HepG2 (cell line): ENCODE results near the gene CACNA1C. TPM values are rescaled to one million over a fixed set of nuclear protein-coding genes. Genes with fewer than 3 reads are reported as not detected.

Experiments
- ATAC-seq: fragments of 200-7000 bp; cut with Tn5 transposase; 3 replicates; pipeline ENCODE4 v1.9.1; 2020; ENCODE audit warnings: mild to moderate bottlenecking, moderate library complexity
- BruUV-seq: library from RNA; stranded (reverse); fragments of 400-500 nt; replicated peaks from 2 replicates; lab custom pipeline; 2021; lab: Mats Ljungman, UMichigan
- CTCF ChIA-PET: fragments of 300-600 bp; formaldehyde crosslinking; extraction: SDS; loops from one replicate; lab custom pipeline; 2021; ENCODE audit warnings: low total read pairs, inconsistent platforms, low intra/inter-chr PET ratio; lab: Yijun Ruan, JAX
- POLR2A ChIA-PET: fragments of 350-600 bp; sonication (Branson Sonifier 250); formaldehyde crosslinking; loops from one replicate; lab custom pipeline; 2020; ENCODE audit warnings: antibody characterized with exemption, inconsistent platforms; lab: Yijun Ruan, JAX
- DNase-seq: peaks from one replicate; pipeline ENCODE4 v3.0.0-alpha.2; 2015; ENCODE audit warnings: low spot score
- FAIRE-seq: peaks from 3 replicates; lab custom pipeline; 2011; peaks lifted over from hg19 to GRCh38; lab: Jason Lieb, UNC
- H2AFZ ChIP-seq: one replicate; pipeline ENCODE4 v1.6.1; 2011; ENCODE audit warnings: low read length, inconsistent platforms
- H3K27ac ChIP-seq: fragments of 300-600 bp; 3 replicates; pipeline ENCODE4 v1.8.0; 2011; ENCODE audit warnings: mixed run types, mild to moderate bottlenecking, mixed read lengths, low read length, inconsistent platforms; ENCODE audit not compliant: insufficient read depth; ENCODE audit errors: extremely low read length
- H3K27me3 ChIP-seq, 2 experiments: fragments of 200-600 bp in 1 of 2; 2 replicates in 1 of 2; 3 replicates in 1 of 2; pipeline versions ENCODE4 v1.6.0 to v1.8.0; 2011; ENCODE audit warnings: low read length in 2 of 2, mild to moderate bottlenecking in 2 of 2, moderate library complexity in 2 of 2, inconsistent platforms in 1 of 2; ENCODE audit not compliant: insufficient read depth in 2 of 2, control insufficient read depth in 1 of 2
- H3K36me3 ChIP-seq, 2 experiments: fragments of 200-600 bp in 1 of 2; replicated peaks in 1 of 2; 2 replicates in 1 of 2; 3 replicates in 1 of 2; pipeline versions ENCODE4 v1.5.1 to v1.8.0; 2011; ENCODE audit warnings: low read length in 2 of 2, inconsistent platforms in 1 of 2; ENCODE audit not compliant: insufficient read depth in 2 of 2, control insufficient read depth in 1 of 2
- H3K4me1 ChIP-seq: 2 replicates; pipeline ENCODE4 v1.5.1; 2012; ENCODE audit warnings: low read length, inconsistent platforms; ENCODE audit not compliant: insufficient read depth
- H3K4me2 ChIP-seq: 2 replicates; pipeline ENCODE4 v1.6.0; 2011; ENCODE audit warnings: low read depth, low read length, inconsistent platforms
- H3K4me3 ChIP-seq, 3 experiments: fragments of 200-600 bp in 1 of 3; sonication (generic), shearing (Covaris generic) in 1 of 3; replicated peaks in 1 of 3; 2 replicates each; pipeline ENCODE4 v1.5.1; 2011 to 2016; ENCODE audit warnings: low read length in 3 of 3, inconsistent platforms in 2 of 3, low read depth in 2 of 3, mild to moderate bottlenecking in 2 of 3, control low read depth in 1 of 3, mixed read lengths in 1 of 3; ENCODE audit not compliant: insufficient read depth in 1 of 3
- H3K79me2 ChIP-seq: one replicate; pipeline ENCODE4 v1.6.1; 2011; ENCODE audit warnings: low read length, inconsistent platforms; ENCODE audit not compliant: insufficient read depth
- H3K9ac ChIP-seq: 2 replicates; pipeline ENCODE4 v1.6.0; 2011; ENCODE audit warnings: mild to moderate bottlenecking, low read depth, low read length, inconsistent platforms; ENCODE audit not compliant: insufficient read depth
- H3K9me3 ChIP-seq: 2 replicates; pipeline ENCODE4 v1.5.1; 2012; ENCODE audit warnings: mild to moderate bottlenecking, low read length
- H4K20me1 ChIP-seq: 2 replicates; pipeline ENCODE4 v1.6.0; 2011; ENCODE audit warnings: inconsistent platforms, mild to moderate bottlenecking, low read length, moderate library complexity; ENCODE audit not compliant: insufficient read depth
- FOXO4 ChIP-seq: sonication (generic); formaldehyde crosslinking; conservative IDR thresholded peaks from 2 replicates; pipeline ENCODE4 v1.8.1; 2023; ENCODE audit warnings: missing genetic modification reagents
- HNRNPK ChIP-seq: fragments of 200-400 bp; formaldehyde crosslinking; IDR thresholded peaks from 2 replicates; pipeline ENCODE4 v1.6.1; 2018; ENCODE audit warnings: low read length, low read depth, moderate library complexity, mild to moderate bottlenecking; ENCODE audit not compliant: poor library complexity, severe bottlenecking
- JDP2 ChIP-seq: sonication (generic); formaldehyde crosslinking; IDR thresholded peaks from 2 replicates; pipeline ENCODE4 v1.8.1; 2022; ENCODE audit warnings: missing genetic modification reagents, borderline replicate concordance
- MEIS2 ChIP-seq: sonication (generic); formaldehyde crosslinking; IDR thresholded peaks from 2 replicates; pipeline ENCODE4 v1.9.0; 2021; ENCODE audit warnings: mild to moderate bottlenecking, missing genetic modification reagents
- ZFP90 ChIP-seq: sonication (generic); formaldehyde crosslinking; IDR thresholded peaks from 2 replicates; pipeline ENCODE4 v1.8.0; 2022; ENCODE audit warnings: missing genetic modification reagents, mild to moderate bottlenecking, inconsistent platforms, borderline replicate concordance
- ZNF10 ChIP-seq: sonication (generic); formaldehyde crosslinking; IDR thresholded peaks from 2 replicates; pipeline ENCODE4 v1.4.0; 2020; ENCODE audit warnings: mild to moderate bottlenecking, low read depth, missing genetic modification reagents, borderline replicate concordance
- ZNF383 ChIP-seq: sonication (generic); formaldehyde crosslinking; IDR thresholded peaks from 2 replicates; pipeline ENCODE4 v1.4.0; 2020; ENCODE audit warnings: missing genetic modification reagents, mild to moderate bottlenecking, borderline replicate concordance
- ZNF496 ChIP-seq: sonication (generic); formaldehyde crosslinking; IDR thresholded peaks from 2 replicates; pipeline ENCODE4 v1.8.1; 2023; ENCODE audit warnings: mild to moderate bottlenecking, moderate library complexity, missing genetic modification reagents; ENCODE audit not compliant: insufficient replicate concordance
- ZNF503 ChIP-seq: sonication (generic); formaldehyde crosslinking; IDR thresholded peaks from 2 replicates; pipeline ENCODE4 v1.4.0; 2020; ENCODE audit warnings: missing genetic modification reagents
- ZNF580 ChIP-seq: IDR thresholded peaks from 2 replicates; pipeline ENCODE4 v1.6.1; 2016; ENCODE audit warnings: low read depth, borderline replicate concordance
- ZNF83 ChIP-seq: sonication (generic); formaldehyde crosslinking; IDR thresholded peaks from 2 replicates; pipeline ENCODE4 v1.4.0; 2020; ENCODE audit warnings: missing genetic modification reagents, mild to moderate bottlenecking, borderline replicate concordance
- WGBS: methylation state at CpG from one replicate; pipeline ENCODE4 v1.1.6; 2017; ENCODE audit warnings: low lambda C conversion rate; 5-methylcytosine and 5-hydroxymethylcytosine counted together
- in situ Hi-C: cut with HindIII; loops from 2 replicates; pipeline ENCODE4 v1.10.0; 2017; ENCODE audit warnings: low pct_unique_long_range_greater_than_20kb; ENCODE audit not compliant: extremely low pct_ligation_motif_present
- intact Hi-C: fragments of 100-400 bp; cut with micrococcal nuclease; formaldehyde crosslinking; loops from one replicate; pipeline ENCODE4 v1.10.0; 2022; ENCODE audit not compliant: unreplicated experiment
- polyA plus RNA-seq, 8 experiments: library from polyadenylated mRNA; depleted of rRNA in 3 of 8; stranded (reverse) in 7 of 8; unstranded in 1 of 8; fragments of >200 nt; fragmentation: Illumina TruSeq in 4 of 8; extraction: Trizol in 4 of 8; gene quantifications; 2 replicates each; pipeline versions ENCODE4 v1.2.1 to v1.2.3, GENCODE V29; 2011 to 2016; ENCODE audit warnings: low read depth in 4 of 8, missing spikeins in 1 of 8, mixed read lengths in 1 of 8; ENCODE audit not compliant: insufficient read depth in 1 of 8
- total RNA-seq, 5 experiments: library from RNA; depleted of rRNA; stranded (reverse); fragments of >200 nt; fragmentation: Illumina TruSeq; extraction: Trizol; gene quantifications; 2 replicates each; pipeline ENCODE4 v1.2.3, GENCODE V29; 2016; ENCODE audit warnings: low read depth in 1 of 5

CACNA1C gene
- total and polyA plus RNA-seq, 2 of the 13 experiments (the other 11 are each of a cell fraction or from before 2014, with no cell fraction given), result not detected

- DNase-seq, result no peak
- BruUV-seq, result no TSS peak
- POLR2A ChIA-PET, result no interaction called here
- ATAC-seq, result no peak
- H4K20me1 ChIP-seq, result no peaks in the 10 kb centered on the region
- no peak overlapping the region for H3K27ac ChIP-seq
- WGBS, result 39% methylated on average over 4 of the region's 6 CpGs
- no peak overlapping the region for H3K4me2 ChIP-seq
- in situ Hi-C loops, result no loop called here
- H3K36me3 ChIP-seq, result no peaks in the 10 kb centered on the region
- CTCF ChIA-PET, result no interaction called here
- intact Hi-C loops, result no loop called here
- H3K9ac ChIP-seq, result no peak overlapping the region
- FAIRE-seq, result no peak
- no peaks in the 10 kb centered on the region for H3K9me3 ChIP-seq
- H3K79me2 ChIP-seq, result no peaks in the 10 kb centered on the region
- no peak overlapping the region for H3K4me3 ChIP-seq
- TF ChIP-seq ZNF503 (CRISPR knock-in tag), result no peak
- no peak for TF ChIP-seq ZFP90 (CRISPR knock-in tag)
- no peak for TF ChIP-seq JDP2
- no peak for TF ChIP-seq ZNF83
- TF ChIP-seq ZNF10 (CRISPR knock-in tag), result no peak
- TF ChIP-seq MEIS2, result no peak
- TF ChIP-seq ZNF496, result no peak
- no peak for TF ChIP-seq HNRNPK
- no peak for TF ChIP-seq FOXO4 (CRISPR knock-in tag)
- TF ChIP-seq ZNF383 (CRISPR knock-in tag), result no peak
- no peak for TF ChIP-seq ZNF580
- TF ChIP-seq, all 625 proteins: peak for 0
- Histone ChIP-seq H3K4me1 (no peaks in the 10 kb centered on the region), H3K27me3 (peaks cover 0 to 22% of the 10 kb centered on the region in 2 experiments; a peak in 3 of 5 replicates), H2AFZ (no peak overlapping the region)
Measured at GRCh38 chr12:2276288-2277033, 223.7 kb downstream of the CACNA1C start.
